ENCODE measurements around the gene GARNL3.
A peak's percentile ranks its signal among the peaks of the same experiment; 100 is the strongest.

Gene GARNL3

GRCh38 chr9:127389381-127390247, 125.0 kb downstream of the GARNL3 start:
- no peak for DNase-seq

- no peak for DNase-seq
These were observed 125.6 kb downstream of the GARNL3 start for GRCh38 chr9:127390248-127390545.

GRCh38 chr9:127390563-127390962, 126.0 kb downstream of the GARNL3 start:
- no peak for DNase-seq

- no peak for DNase-seq
These were observed 127.6 kb downstream of the GARNL3 start for GRCh38 chr9:127392166-127392565.

- DNase-seq = no peak
These were observed 128.4 kb downstream of the GARNL3 start for GRCh38 chr9:127392976-127393375.

GRCh38 chr9:127393645-127394044, 129.1 kb downstream of the GARNL3 start:
- no peak for DNase-seq

GRCh38 chr9:127395497-127396252, 131.1 kb downstream of the GARNL3 start:
- no peak for DNase-seq

GRCh38 chr9:127396253-127396807, 131.8 kb downstream of the GARNL3 start:
- DNase-seq = no peak

GRCh38 chr9:127396808-127397645, 132.5 kb downstream of the GARNL3 start, which contains the start of gene SLC2A8:
Gene SLC2A8 (plus strand): TSS chr9:127397169. CDS start chr9:127397231, 62 bp downstream.
- peak; percentile 99 for DNase-seq

GRCh38 chr9:127397646-127398274, 133.2 kb downstream of the GARNL3 start:
- DNase-seq = no peak

- no peak for DNase-seq
These were observed 133.7 kb downstream of the GARNL3 start for GRCh38 chr9:127398275-127398647.

- no peak for DNase-seq
These were observed 134.3 kb downstream of the GARNL3 start for GRCh38 chr9:127398715-127399400.

GRCh38 chr9:127399736-127400269, 135.2 kb downstream of the GARNL3 start:
- no peak for DNase-seq

- DNase-seq = no peak
These were observed 138.0 kb downstream of the GARNL3 start for GRCh38 chr9:127402401-127403090.

- no peak for DNase-seq
These were observed 139.1 kb downstream of the GARNL3 start for GRCh38 chr9:127403507-127404192.

GRCh38 chr9:127404631-127405030, 140.1 kb downstream of the GARNL3 start:
- no peak for DNase-seq

- DNase-seq = no peak
These were observed 141.0 kb downstream of the GARNL3 start for GRCh38 chr9:127405344-127406125.

GRCh38 chr9:127406799-127407491, 142.4 kb downstream of the GARNL3 start:
- no peak for DNase-seq

GRCh38 chr9:127407492-127407843, 142.9 kb downstream of the GARNL3 start:
- DNase-seq = no peak

Data from NCI-H1417 treated with DMSO at 0.1 percent for 48 hours (cell line).